GM03348 (cell line): Measurements from ENCODE around the gene KIAA0753.
A peak's percentile ranks its signal among the peaks of the same experiment; 100 is the strongest.
"Not testable (repeated sequence)": the region's sequence is repeated elsewhere in the genome, so short reads cannot be mapped to it uniquely, and the experiment has no call there.

Experiments used
- DNase-seq: peaks from one replicate; pipeline ENCODE4 v3.0.0; 2012; ENCODE audit warnings: low spot score

KIAA0753 gene

GRCh38 chr17:6668727-6669425, 28.4 kb upstream of the KIAA0753 start:
- no peak for DNase-seq

GRCh38 chr17:6668219-6668618, 27.7 kb upstream of the KIAA0753 start:
- no peak for DNase-seq

- DNase-seq = no peak
Measured at GRCh38 chr17:6667516-6667915, 27.0 kb upstream of the KIAA0753 start.

- peak; percentile 1 for DNase-seq
Measured at GRCh38 chr17:6666557-6666956, 26.0 kb upstream of the KIAA0753 start.

- DNase-seq = peak; percentile 89
Measured at GRCh38 chr17:6666077-6666521, 25.6 kb upstream of the KIAA0753 start.

- DNase-seq = not testable (repeated sequence)
Measured at GRCh38 chr17:6663200-6663599, 22.7 kb upstream of the KIAA0753 start.

GRCh38 chr17:6661464-6661848, 20.9 kb upstream of the KIAA0753 start:
- peak; percentile 2 for DNase-seq

GRCh38 chr17:6660805-6661463, 20.4 kb upstream of the KIAA0753 start:
- DNase-seq = peak; percentile 4

GRCh38 chr17:6660101-6660500, 19.6 kb upstream of the KIAA0753 start:
- DNase-seq = no peak

GRCh38 chr17:6658411-6658810, 17.9 kb upstream of the KIAA0753 start:
- not testable (repeated sequence) for DNase-seq

- DNase-seq = no peak
Measured at GRCh38 chr17:6657633-6658287, 17.2 kb upstream of the KIAA0753 start.

- DNase-seq = not testable (repeated sequence)
Measured at GRCh38 chr17:6656797-6657632, 16.5 kb upstream of the KIAA0753 start.

GRCh38 chr17:6655732-6656361, 15.3 kb upstream of the KIAA0753 start:
- DNase-seq = not testable (repeated sequence)

- no peak for DNase-seq
Measured at GRCh38 chr17:6654841-6655731, 14.6 kb upstream of the KIAA0753 start.

GRCh38 chr17:6651919-6652452, 11.5 kb upstream of the KIAA0753 start:
- DNase-seq = peak; percentile 59

- DNase-seq = peak; percentile 99
Measured at GRCh38 chr17:6651354-6651918, 10.9 kb upstream of the KIAA0753 start, which contains the start of the genes C17orf100 and MED31. Gene C17orf100 (plus strand): TSS chr17:6651762. CDS start chr17:6651914, 152 bp downstream. Gene MED31 (minus strand): TSS chr17:6651605. CDS start chr17:6651528, 77 bp downstream.

GRCh38 chr17:6648181-6648580, 7.7 kb upstream of the KIAA0753 start:
- DNase-seq = no peak

- peak; percentile 64 for DNase-seq
Measured at GRCh38 chr17:6643451-6644125, 3.1 kb upstream of the KIAA0753 start.

GRCh38 chr17:6642592-6642991, 2.1 kb upstream of the KIAA0753 start:
- no peak for DNase-seq
